Measurements from ENCODE around the gene SIX5. TPM values are rescaled to one million over a fixed set of nuclear protein-coding genes. Genes with fewer than 3 reads are reported as not detected.

Gene SIX5
- total RNA-seq, 1 donor from 2014 or later, result 23.5 TPM

GRCh38 chr19:45763691-45764294, 5.3 kb downstream of the SIX5 start:
- H3K4me3 ChIP-seq (ENCODE audit: insufficient read depth, low read depth, low read length), result no peak overlapping the region
- no peak overlapping the region for H2AFZ ChIP-seq (ENCODE audit: low read depth, low read length)
- Mint-ChIP-seq H3K27ac (ENCODE audit: unreplicated experiment) (peak overlapping the region; percentile 26), H3K4me1 (ENCODE audit: low read depth, unreplicated experiment) (peaks cover 8% of the 10 kb centered on the region), H3K9me3 (ENCODE audit: unreplicated experiment) (no peaks in the 10 kb centered on the region), H3K4me3 (ENCODE audit: unreplicated experiment) (no peak overlapping the region), H3K27me3 (ENCODE audit: low read depth, unreplicated experiment) (peaks cover 5% of the 10 kb centered on the region), H3K36me3 (ENCODE audit: low read depth, unreplicated experiment) (no peaks in the 10 kb centered on the region)
- H3K9me3 ChIP-seq (ENCODE audit: insufficient read depth, low read depth, low read length), result no peaks in the 10 kb centered on the region
- H3K36me3 ChIP-seq (ENCODE audit: insufficient read depth, low read length), result no peaks in the 10 kb centered on the region
- no peak for DNase-seq (ENCODE audit: low read depth)
- no peak for FAIRE-seq
- H3K27ac ChIP-seq (ENCODE audit: low read depth, low read length), result no peak overlapping the region
- no peak overlapping the region for H3K4me2 ChIP-seq (ENCODE audit: low read length)
- H3K4me1 ChIP-seq (ENCODE audit: insufficient read depth, low read length), result peaks cover 27% of the 10 kb centered on the region
- TF ChIP-seq EZH2 (IDR thresholded peaks at IDR 0.05; ENCODE audit: insufficient read depth, low read length) (no peak), CTCF (IDR thresholded peaks at IDR 0.05; ENCODE audit: insufficient read depth, low read depth, low read length) (no peak)
- no peak overlapping the region for H3K9ac ChIP-seq (ENCODE audit: low read length)
- peaks cover 12% of the 10 kb centered on the region for H3K79me2 ChIP-seq (ENCODE audit: insufficient read depth, low read length)
- H3K27me3 ChIP-seq (ENCODE audit: insufficient read depth, low read length), result no peaks in the 10 kb centered on the region
- H4K20me1 ChIP-seq (ENCODE audit: insufficient read depth, low read length), result no peaks in the 10 kb centered on the region

GRCh38 chr19:45762870-45763631, 6.0 kb downstream of the SIX5 start:
- H2AFZ ChIP-seq (ENCODE audit: low read depth, low read length), result no peak overlapping the region
- no peak overlapping the region for H3K4me2 ChIP-seq (ENCODE audit: low read length)
- Mint-ChIP-seq H3K27ac (ENCODE audit: unreplicated experiment) (peak overlapping the region; percentile 41), H3K4me1 (ENCODE audit: low read depth, unreplicated experiment) (peaks cover 8% of the 10 kb centered on the region), H3K27me3 (ENCODE audit: low read depth, unreplicated experiment) (peaks cover 5% of the 10 kb centered on the region), H3K9me3 (ENCODE audit: unreplicated experiment) (no peaks in the 10 kb centered on the region), H3K4me3 (ENCODE audit: unreplicated experiment) (no peak overlapping the region), H3K36me3 (ENCODE audit: low read depth, unreplicated experiment) (no peaks in the 10 kb centered on the region)
- TF ChIP-seq EZH2 (IDR thresholded peaks at IDR 0.05; ENCODE audit: insufficient read depth, low read length) (no peak), CTCF (IDR thresholded peaks at IDR 0.05; ENCODE audit: insufficient read depth, low read depth, low read length) (no peak)
- peaks cover 27% of the 10 kb centered on the region for H3K4me1 ChIP-seq (ENCODE audit: insufficient read depth, low read length)
- H3K9me3 ChIP-seq (ENCODE audit: insufficient read depth, low read depth, low read length), result no peaks in the 10 kb centered on the region
- H3K79me2 ChIP-seq (ENCODE audit: insufficient read depth, low read length), result peaks cover 12% of the 10 kb centered on the region
- H3K36me3 ChIP-seq (ENCODE audit: insufficient read depth, low read length), result no peaks in the 10 kb centered on the region
- H3K27ac ChIP-seq (ENCODE audit: low read depth, low read length), result no peak overlapping the region
- FAIRE-seq, result no peak
- no peaks in the 10 kb centered on the region for H3K27me3 ChIP-seq (ENCODE audit: insufficient read depth, low read length)
- no peak overlapping the region for H3K9ac ChIP-seq (ENCODE audit: low read length)
- no peaks in the 10 kb centered on the region for H4K20me1 ChIP-seq (ENCODE audit: insufficient read depth, low read length)
- DNase-seq (ENCODE audit: low read depth), result no peak
- no peak overlapping the region for H3K4me3 ChIP-seq (ENCODE audit: insufficient read depth, low read depth, low read length)

GRCh38 chr19:45761714-45762113, 7.3 kb downstream of the SIX5 start:
- DNase-seq (ENCODE audit: low read depth), result no peak
- no peak for FAIRE-seq
- H4K20me1 ChIP-seq (ENCODE audit: insufficient read depth, low read length), result no peaks in the 10 kb centered on the region
- no peak overlapping the region for H2AFZ ChIP-seq (ENCODE audit: low read depth, low read length)
- Mint-ChIP-seq H3K4me1 (ENCODE audit: low read depth, unreplicated experiment) (peaks cover 8% of the 10 kb centered on the region), H3K36me3 (ENCODE audit: low read depth, unreplicated experiment) (no peaks in the 10 kb centered on the region), H3K27me3 (ENCODE audit: low read depth, unreplicated experiment) (peaks cover 9% of the 10 kb centered on the region), H3K27ac (ENCODE audit: unreplicated experiment) (no peak overlapping the region), H3K9me3 (ENCODE audit: unreplicated experiment) (no peaks in the 10 kb centered on the region), H3K4me3 (ENCODE audit: unreplicated experiment) (no peak overlapping the region)
- no peak overlapping the region for H3K4me2 ChIP-seq (ENCODE audit: low read length)
- H3K27ac ChIP-seq (ENCODE audit: low read depth, low read length), result no peak overlapping the region
- no peaks in the 10 kb centered on the region for H3K9me3 ChIP-seq (ENCODE audit: insufficient read depth, low read depth, low read length)
- H3K4me1 ChIP-seq (ENCODE audit: insufficient read depth, low read length), result peaks cover 20% of the 10 kb centered on the region
- no peak overlapping the region for H3K4me3 ChIP-seq (ENCODE audit: insufficient read depth, low read depth, low read length)
- no peaks in the 10 kb centered on the region for H3K36me3 ChIP-seq (ENCODE audit: insufficient read depth, low read length)
- TF ChIP-seq EZH2 (IDR thresholded peaks at IDR 0.05; ENCODE audit: insufficient read depth, low read length) (no peak), CTCF (IDR thresholded peaks at IDR 0.05; ENCODE audit: insufficient read depth, low read depth, low read length) (no peak)
- H3K79me2 ChIP-seq (ENCODE audit: insufficient read depth, low read length), result peaks cover 8% of the 10 kb centered on the region
- no peak overlapping the region for H3K9ac ChIP-seq (ENCODE audit: low read length)
- no peaks in the 10 kb centered on the region for H3K27me3 ChIP-seq (ENCODE audit: insufficient read depth, low read length)
